HUES6 (cell line): ENCODE data around the gene ZNF726.
"Not testable (repeated sequence)": the region's sequence is repeated elsewhere in the genome, so short reads cannot be mapped to it uniquely, and the experiment has no call there.

Experiments used
- H3K27ac ChIP-seq: 2 replicates; pipeline ENCODE4 v1.7.0; 2013; ENCODE audit warnings: low read depth, mild to moderate bottlenecking, low read length, inconsistent platforms
- H3K27me3 ChIP-seq: 2 replicates; pipeline ENCODE4 v1.6.1; 2013; ENCODE audit warnings: low read length; ENCODE audit not compliant: control insufficient read depth, insufficient read depth
- H3K36me3 ChIP-seq: 2 replicates; pipeline ENCODE4 v1.6.1; 2013; ENCODE audit warnings: low read length; ENCODE audit not compliant: control insufficient read depth, insufficient read depth
- H3K4me1 ChIP-seq: 2 replicates; pipeline ENCODE4 v1.6.1; 2013; ENCODE audit warnings: low read length; ENCODE audit not compliant: control insufficient read depth, insufficient read depth
- H3K4me3 ChIP-seq: 2 replicates; pipeline ENCODE4 v1.5.1; 2013; ENCODE audit warnings: low read depth, low read length
- H3K9ac ChIP-seq: one replicate; pipeline ENCODE4 v1.6.1; 2013; ENCODE audit warnings: mild to moderate bottlenecking, low read length
- H3K9me3 ChIP-seq: 2 replicates; pipeline ENCODE4 v1.6.1; 2013; ENCODE audit warnings: low read depth, low read length; ENCODE audit not compliant: control insufficient read depth, insufficient read depth

Gene ZNF726

GRCh38 chr19:23914402-23915286 lies at the start of gene ZNF726:
Gene ZNF726 (plus strand): TSS chr19:23914886. CDS start chr19:23914995, 109 bp downstream.
- peaks cover 23% of the 10 kb centered on the region; the same call in 1 of the 2 replicates for H3K9me3 ChIP-seq
- H3K9ac ChIP-seq = peak within 1 kb of the TSS; percentile 74
- peak within 1 kb of the TSS; percentile 85 for H3K4me3 ChIP-seq
- H3K27ac ChIP-seq = no peak within 1 kb of the TSS
- no peaks in the 10 kb centered on the region for H3K36me3 ChIP-seq
- no peaks in the 10 kb centered on the region for H3K4me1 ChIP-seq
- H3K27me3 ChIP-seq = no peaks in the 10 kb centered on the region

GRCh38 chr19:23867895-23868294 lies 46.8 kb upstream of the ZNF726 start:
- no peaks in the 10 kb centered on the region for H3K27me3 ChIP-seq
- H3K9me3 ChIP-seq = peaks cover 50% of the 10 kb centered on the region; the same call in 1 of the 2 replicates

GRCh38 chr19:23868630-23869029 lies 46.1 kb upstream of the ZNF726 start:
- peaks cover 49% of the 10 kb centered on the region; the same call in 1 of the 2 replicates for H3K9me3 ChIP-seq
- no peaks in the 10 kb centered on the region for H3K27me3 ChIP-seq
- H3K4me1 ChIP-seq = no peaks in the 10 kb centered on the region
- no peak overlapping the region for H3K4me3 ChIP-seq
- H3K9ac ChIP-seq = no peak overlapping the region
- H3K36me3 ChIP-seq = 0 out of 2 replicates have a peak, but pooled peaks cover 2% of the 10 kb centered on the region
- H3K27ac ChIP-seq = no peak overlapping the region

More at GRCh38 chr19:23867895-23868294, 46.8 kb upstream of the ZNF726 start:
- H3K4me1 ChIP-seq = no peaks in the 10 kb centered on the region
- no peak overlapping the region for H3K9ac ChIP-seq
- H3K27ac ChIP-seq = no peak overlapping the region
- 0 out of 2 replicates have a peak, but pooled peaks cover 2% of the 10 kb centered on the region for H3K36me3 ChIP-seq
- H3K4me3 ChIP-seq = no peak overlapping the region

DNA sequence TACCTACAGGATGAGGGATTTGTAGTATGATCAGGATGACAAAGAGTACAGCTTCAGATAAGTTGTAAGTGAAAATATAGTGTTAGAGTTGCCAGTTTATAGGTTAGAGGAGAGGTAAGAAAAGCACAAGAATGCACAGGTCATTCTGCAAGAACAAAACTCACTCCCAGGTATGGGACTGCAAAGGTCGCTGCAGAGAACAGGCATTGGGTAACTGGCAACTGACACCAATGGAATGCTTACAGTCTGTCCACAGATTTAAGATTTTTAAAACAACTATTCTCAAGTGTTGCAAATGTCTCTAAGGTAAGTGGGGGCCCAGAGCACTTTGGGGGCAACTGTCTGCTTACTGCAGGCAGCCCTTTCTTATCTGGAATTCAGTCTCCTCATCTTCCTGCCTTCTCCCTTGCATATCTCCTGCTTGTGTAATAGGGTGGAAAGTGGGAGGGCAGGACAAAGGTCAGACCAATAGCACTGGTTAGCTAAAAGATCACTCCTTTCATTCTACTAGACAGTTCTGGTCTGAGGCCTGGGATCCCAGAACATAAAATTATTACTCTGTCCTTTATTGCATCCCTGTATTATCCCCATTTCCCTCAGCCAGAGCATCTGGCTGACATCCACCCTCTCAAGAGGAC lies 42.3 kb upstream of the ZNF726 start:
- no peaks in the 10 kb centered on the region for H3K36me3 ChIP-seq
- no peak overlapping the region for H3K4me3 ChIP-seq
- no peak overlapping the region for H3K27ac ChIP-seq
- H3K4me1 ChIP-seq = no peaks in the 10 kb centered on the region
- H3K27me3 ChIP-seq = no peaks in the 10 kb centered on the region
- no peak overlapping the region for H3K9ac ChIP-seq
- H3K9me3 ChIP-seq = peaks cover 41% of the 10 kb centered on the region; the same call in 1 of the 2 replicates

- Histone ChIP-seq H3K27me3 (peaks cover 25% of the 10 kb centered on the region; the same call in 1 of the 2 replicates), H3K36me3 (no peaks in the 10 kb centered on the region), H3K9me3 (peaks cover 37% of the 10 kb centered on the region; the same call in 1 of the 2 replicates), H3K27ac (no peak overlapping the region), H3K4me1 (no peaks in the 10 kb centered on the region), H3K9ac (peak overlapping the region; percentile 10), H3K4me3 (no peak overlapping the region)
Observed at GRCh38 chr19:23876261-23876660, 38.4 kb upstream of the ZNF726 start.

DNA sequence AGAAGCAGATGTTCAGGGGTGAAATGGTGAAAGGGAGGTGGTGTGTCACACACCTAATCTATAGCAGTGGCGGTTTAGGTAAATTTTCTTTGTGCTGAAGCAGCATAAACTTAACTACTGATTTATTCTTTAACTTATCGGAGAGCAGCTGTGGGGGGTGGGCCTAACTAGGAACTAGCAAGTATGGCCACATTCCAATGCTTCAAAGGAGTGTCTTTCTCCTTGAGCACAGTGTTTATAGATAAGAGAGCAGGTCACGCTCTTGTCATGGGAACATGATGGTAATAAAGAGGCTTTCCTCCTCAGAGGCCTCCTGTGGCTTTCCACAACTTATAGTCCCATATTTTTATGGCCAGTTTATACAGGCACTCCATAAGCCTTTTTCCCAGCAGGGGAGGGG lies 37.9 kb upstream of the ZNF726 start:
- H3K4me3 ChIP-seq, H3K4me1 ChIP-seq, H3K27ac ChIP-seq, H3K9ac ChIP-seq, H3K36me3 ChIP-seq: not testable (repeated sequence)
- peaks cover 29% of the 10 kb centered on the region; the same call in 1 of the 2 replicates for H3K27me3 ChIP-seq
- H3K9me3 ChIP-seq = peaks cover 41% of the 10 kb centered on the region; the same call in 1 of the 2 replicates

DNA sequence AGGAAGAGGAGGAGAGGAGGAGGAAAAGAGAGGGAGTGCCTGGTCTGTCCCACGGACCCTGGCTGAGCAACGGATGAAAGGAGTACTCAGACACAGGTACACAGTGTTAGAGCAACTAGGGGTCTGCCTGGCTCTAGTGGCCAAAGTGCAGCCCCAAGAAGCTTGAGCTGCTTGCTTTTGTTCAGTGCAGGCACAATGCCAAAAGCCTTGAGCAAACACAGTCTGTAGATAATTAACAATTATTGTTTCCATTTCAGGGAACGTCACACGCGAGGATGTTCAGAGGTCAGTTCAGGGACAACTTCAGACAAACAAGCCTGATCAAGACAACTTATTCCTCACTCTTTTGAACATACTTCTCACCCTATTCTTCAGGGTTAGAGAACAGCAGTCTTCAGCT lies 32.2 kb upstream of the ZNF726 start:
- Histone ChIP-seq H3K27ac (no peak overlapping the region), H3K36me3 (no peaks in the 10 kb centered on the region), H3K9me3 (peaks cover 57% of the 10 kb centered on the region), H3K27me3 (peaks cover 45% of the 10 kb centered on the region; the same call in 1 of the 2 replicates), H3K4me1 (no peaks in the 10 kb centered on the region), H3K9ac (no peak overlapping the region), H3K4me3 (no peak overlapping the region)

DNA sequence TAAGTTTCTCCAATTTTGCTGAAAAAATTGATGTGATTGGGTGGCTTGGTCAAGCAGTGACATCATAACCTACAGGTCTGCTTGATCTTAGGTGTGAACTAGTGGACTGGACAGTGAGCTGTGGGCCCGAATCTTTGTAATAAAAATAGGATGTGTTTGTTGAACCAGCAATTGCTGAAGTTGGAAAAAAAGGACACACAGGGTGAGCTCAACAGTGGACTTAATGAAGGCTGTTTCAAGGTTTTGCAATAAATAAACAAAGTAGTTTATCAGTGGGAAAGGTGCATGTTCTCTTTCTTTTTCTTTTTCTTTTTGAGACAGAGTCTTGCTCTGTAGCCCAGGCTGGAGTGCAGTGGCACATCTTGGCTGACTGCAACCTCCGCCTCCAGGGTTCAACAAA lies 30.3 kb upstream of the ZNF726 start:
- H3K9me3 ChIP-seq = peaks cover 68% of the 10 kb centered on the region
- no peaks in the 10 kb centered on the region for H3K4me1 ChIP-seq
- H3K27ac ChIP-seq = no peak overlapping the region

GRCh38 chr19:23887642-23888041 lies 27.0 kb upstream of the ZNF726 start:
- H3K4me1 ChIP-seq = no peaks in the 10 kb centered on the region
- peaks cover 7% of the 10 kb centered on the region; the same call in 1 of the 2 replicates for H3K27me3 ChIP-seq
- no peaks in the 10 kb centered on the region for H3K36me3 ChIP-seq
- no peak overlapping the region for H3K9ac ChIP-seq
- peaks cover 52% of the 10 kb centered on the region for H3K9me3 ChIP-seq
- no peak overlapping the region for H3K4me3 ChIP-seq
- no peak overlapping the region for H3K27ac ChIP-seq

More for the DNA sequence above, 30.3 kb upstream of the ZNF726 start:
- no peaks in the 10 kb centered on the region for H3K36me3 ChIP-seq
- no peak overlapping the region for H3K4me3 ChIP-seq
- no peak overlapping the region for H3K9ac ChIP-seq
- peaks cover 39% of the 10 kb centered on the region; the same call in 1 of the 2 replicates for H3K27me3 ChIP-seq

GRCh38 chr19:23896096-23896495 lies 18.6 kb upstream of the ZNF726 start:
- not testable (repeated sequence) for H3K4me1 ChIP-seq

GRCh38 chr19:23896912-23897311 lies 17.8 kb upstream of the ZNF726 start:
- H3K9me3 ChIP-seq = peaks cover 53% of the 10 kb centered on the region
- no peak overlapping the region for H3K9ac ChIP-seq
- no peaks in the 10 kb centered on the region for H3K36me3 ChIP-seq
- no peaks in the 10 kb centered on the region for H3K27me3 ChIP-seq
- H3K4me1 ChIP-seq = no peaks in the 10 kb centered on the region
- no peak overlapping the region for H3K4me3 ChIP-seq
- H3K27ac ChIP-seq = no peak overlapping the region

More at GRCh38 chr19:23896096-23896495, 18.6 kb upstream of the ZNF726 start:
- not testable (repeated sequence) for H3K36me3 ChIP-seq, H3K27me3 ChIP-seq, H3K4me3 ChIP-seq, H3K9ac ChIP-seq, H3K27ac ChIP-seq
- peaks cover 46% of the 10 kb centered on the region for H3K9me3 ChIP-seq
